ENCODE measurements around the gene IRF2. TPM values are rescaled to one million over a fixed set of nuclear protein-coding genes. Genes with fewer than 3 reads are reported as not detected.

Gene IRF2
- polyA plus RNA-seq, 1 donor from 2014 or later: 1.4 TPM

DNA sequence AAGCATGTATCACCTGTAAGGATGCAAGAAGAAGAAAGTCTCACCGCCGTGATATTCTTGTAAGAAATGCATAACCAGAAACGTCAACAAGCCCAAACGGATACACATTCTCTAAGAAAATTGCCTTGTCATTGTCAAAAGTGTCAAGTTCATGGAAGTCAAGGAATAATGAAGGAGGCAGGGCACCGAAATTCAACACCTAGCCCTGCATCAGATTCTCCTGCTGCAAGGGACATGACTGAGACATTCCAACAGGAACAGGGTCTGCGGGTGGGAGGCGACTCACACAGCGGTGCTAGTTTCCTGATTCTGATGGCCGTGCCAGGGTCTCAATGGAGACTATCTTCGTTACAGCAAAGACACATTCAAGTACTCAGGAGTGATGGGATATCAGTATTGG, 26.7 kb downstream of the IRF2 start:
- no peak overlapping the region for H3K4me2 ChIP-seq (ENCODE audit: low read length)

DNA sequence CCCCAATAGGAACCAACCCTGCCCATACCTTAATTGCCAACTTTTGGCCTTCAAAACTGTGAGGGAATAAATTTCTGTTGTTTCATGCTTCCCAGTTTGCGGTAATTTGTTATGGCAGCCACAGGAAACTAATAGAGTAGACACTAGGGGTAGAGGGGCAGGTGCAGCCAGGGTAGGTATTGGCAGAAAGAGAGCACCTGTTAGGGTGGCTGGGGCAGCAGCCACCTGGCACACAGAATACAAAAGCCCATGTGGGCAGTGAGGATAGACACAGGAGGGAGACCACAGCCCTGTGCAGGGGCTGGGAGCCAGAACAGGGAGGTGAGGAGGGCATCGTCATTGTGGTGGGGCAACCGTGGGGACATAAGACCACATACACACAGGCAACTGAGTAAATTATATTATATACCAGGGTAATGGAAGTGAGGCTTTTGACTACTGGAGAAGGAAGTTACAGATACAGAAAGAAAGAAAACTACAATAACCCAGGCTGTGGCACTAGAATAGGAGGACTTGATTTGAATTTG, 28.2 kb downstream of the IRF2 start:
- no peak for TF ChIP-seq MXI1 (conservative IDR thresholded peaks at IDR 0.05; ENCODE audit: poor library complexity, severe bottlenecking)
- TF ChIP-seq, protein P1, sequence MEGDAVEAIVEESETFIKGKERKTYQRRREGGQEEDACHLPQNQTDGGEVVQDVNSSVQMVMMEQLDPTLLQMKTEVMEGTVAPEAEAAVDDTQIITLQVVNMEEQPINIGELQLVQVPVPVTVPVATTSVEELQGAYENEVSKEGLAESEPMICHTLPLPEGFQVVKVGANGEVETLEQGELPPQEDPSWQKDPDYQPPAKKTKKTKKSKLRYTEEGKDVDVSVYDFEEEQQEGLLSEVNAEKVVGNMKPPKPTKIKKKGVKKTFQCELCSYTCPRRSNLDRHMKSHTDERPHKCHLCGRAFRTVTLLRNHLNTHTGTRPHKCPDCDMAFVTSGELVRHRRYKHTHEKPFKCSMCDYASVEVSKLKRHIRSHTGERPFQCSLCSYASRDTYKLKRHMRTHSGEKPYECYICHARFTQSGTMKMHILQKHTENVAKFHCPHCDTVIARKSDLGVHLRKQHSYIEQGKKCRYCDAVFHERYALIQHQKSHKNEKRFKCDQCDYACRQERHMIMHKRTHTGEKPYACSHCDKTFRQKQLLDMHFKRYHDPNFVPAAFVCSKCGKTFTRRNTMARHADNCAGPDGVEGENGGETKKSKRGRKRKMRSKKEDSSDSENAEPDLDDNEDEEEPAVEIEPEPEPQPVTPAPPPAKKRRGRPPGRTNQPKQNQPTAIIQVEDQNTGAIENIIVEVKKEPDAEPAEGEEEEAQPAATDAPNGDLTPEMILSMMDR (IDR thresholded peaks at IDR 0.05; ENCODE audit: poor library complexity, severe bottlenecking): no peak
- Histone ChIP-seq H3K27ac (ENCODE audit: low read length) (no peak overlapping the region), H3K79me2 (replicated peaks; ENCODE audit: insufficient read depth, low read length) (no peaks in the 10 kb centered on the region)

More for the DNA sequence above, 26.7 kb downstream of the IRF2 start:
- H2AFZ ChIP-seq (ENCODE audit: low read depth, low read length): no peak overlapping the region
- H3K27ac ChIP-seq (ENCODE audit: low read length): no peak overlapping the region
- no peak overlapping the region for H3K9ac ChIP-seq (ENCODE audit: low read length)
- no peaks in the 10 kb centered on the region for H3F3A ChIP-seq (ENCODE audit: insufficient read depth, low read length, poor library complexity, severe bottlenecking)
- H3K9me3 ChIP-seq (ENCODE audit: low read length): no peaks in the 10 kb centered on the region
- H3K27me3 ChIP-seq (ENCODE audit: insufficient read depth, low read depth, low read length): no peaks in the 10 kb centered on the region
- no peaks in the 10 kb centered on the region for H3K79me2 ChIP-seq (replicated peaks; ENCODE audit: insufficient read depth, low read length)
- H3K36me3 ChIP-seq (ENCODE audit: insufficient read depth, low read length): no peaks in the 10 kb centered on the region
- H3K9me2 ChIP-seq (ENCODE audit: insufficient read depth, low read length): no peaks in the 10 kb centered on the region
- H3K4me3 ChIP-seq (ENCODE audit: low read length): no peak overlapping the region
- no peak for TF ChIP-seq SMC3 (conservative IDR thresholded peaks at IDR 0.05; ENCODE audit: poor library complexity)
- no peak for TF ChIP-seq MXI1 (conservative IDR thresholded peaks at IDR 0.05; ENCODE audit: poor library complexity, severe bottlenecking)
- no peak for TF ChIP-seq EZH2 (IDR thresholded peaks at IDR 0.05; ENCODE audit: borderline replicate concordance, insufficient read depth, low read length, poor library complexity, severe bottlenecking)
- no peaks in the 10 kb centered on the region for H4K20me1 ChIP-seq (ENCODE audit: insufficient read depth)

DNA sequence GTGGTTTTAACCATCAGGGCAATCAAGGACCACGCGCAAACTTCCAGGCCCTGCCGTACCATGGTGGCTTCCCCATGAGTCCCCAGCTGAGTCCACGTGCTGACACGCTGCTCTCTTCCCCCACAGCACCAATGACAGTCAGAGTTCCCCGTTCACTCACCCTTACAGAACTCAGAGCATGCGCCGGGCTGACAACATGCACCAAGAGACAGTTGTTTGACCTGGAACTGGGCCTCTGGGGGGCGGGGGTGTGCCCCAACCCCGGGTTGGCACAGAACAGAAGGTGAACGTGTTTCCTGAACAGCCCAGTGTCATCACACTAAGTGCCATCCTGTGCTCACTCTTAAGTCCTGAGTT, 29.4 kb downstream of the IRF2 start:
- Histone ChIP-seq H4K20me1 (ENCODE audit: insufficient read depth) (no peaks in the 10 kb centered on the region), H3K79me2 (replicated peaks; ENCODE audit: insufficient read depth, low read length) (no peaks in the 10 kb centered on the region), H3F3A (ENCODE audit: insufficient read depth, low read length, poor library complexity, severe bottlenecking) (no peaks in the 10 kb centered on the region), H2AFZ (ENCODE audit: low read depth, low read length) (no peak overlapping the region), H3K36me3 (ENCODE audit: insufficient read depth, low read length) (no peaks in the 10 kb centered on the region), H3K27me3 (ENCODE audit: insufficient read depth, low read depth, low read length) (no peaks in the 10 kb centered on the region), H3K9ac (ENCODE audit: low read length) (no peak overlapping the region), H3K27ac (ENCODE audit: low read length) (no peak overlapping the region), H3K4me2 (ENCODE audit: low read length) (no peak overlapping the region), H3K4me3 (ENCODE audit: low read length) (no peak overlapping the region), H3K9me3 (ENCODE audit: low read length) (no peaks in the 10 kb centered on the region), H3K9me2 (ENCODE audit: insufficient read depth, low read length) (no peaks in the 10 kb centered on the region)
- TF ChIP-seq, protein P1 (IDR thresholded peaks at IDR 0.05; ENCODE audit: poor library complexity, severe bottlenecking): no peak
- TF ChIP-seq EP300 (conservative IDR thresholded peaks at IDR 0.05; ENCODE audit: poor library complexity, severe bottlenecking): no peak
- TF ChIP-seq, protein P2, sequence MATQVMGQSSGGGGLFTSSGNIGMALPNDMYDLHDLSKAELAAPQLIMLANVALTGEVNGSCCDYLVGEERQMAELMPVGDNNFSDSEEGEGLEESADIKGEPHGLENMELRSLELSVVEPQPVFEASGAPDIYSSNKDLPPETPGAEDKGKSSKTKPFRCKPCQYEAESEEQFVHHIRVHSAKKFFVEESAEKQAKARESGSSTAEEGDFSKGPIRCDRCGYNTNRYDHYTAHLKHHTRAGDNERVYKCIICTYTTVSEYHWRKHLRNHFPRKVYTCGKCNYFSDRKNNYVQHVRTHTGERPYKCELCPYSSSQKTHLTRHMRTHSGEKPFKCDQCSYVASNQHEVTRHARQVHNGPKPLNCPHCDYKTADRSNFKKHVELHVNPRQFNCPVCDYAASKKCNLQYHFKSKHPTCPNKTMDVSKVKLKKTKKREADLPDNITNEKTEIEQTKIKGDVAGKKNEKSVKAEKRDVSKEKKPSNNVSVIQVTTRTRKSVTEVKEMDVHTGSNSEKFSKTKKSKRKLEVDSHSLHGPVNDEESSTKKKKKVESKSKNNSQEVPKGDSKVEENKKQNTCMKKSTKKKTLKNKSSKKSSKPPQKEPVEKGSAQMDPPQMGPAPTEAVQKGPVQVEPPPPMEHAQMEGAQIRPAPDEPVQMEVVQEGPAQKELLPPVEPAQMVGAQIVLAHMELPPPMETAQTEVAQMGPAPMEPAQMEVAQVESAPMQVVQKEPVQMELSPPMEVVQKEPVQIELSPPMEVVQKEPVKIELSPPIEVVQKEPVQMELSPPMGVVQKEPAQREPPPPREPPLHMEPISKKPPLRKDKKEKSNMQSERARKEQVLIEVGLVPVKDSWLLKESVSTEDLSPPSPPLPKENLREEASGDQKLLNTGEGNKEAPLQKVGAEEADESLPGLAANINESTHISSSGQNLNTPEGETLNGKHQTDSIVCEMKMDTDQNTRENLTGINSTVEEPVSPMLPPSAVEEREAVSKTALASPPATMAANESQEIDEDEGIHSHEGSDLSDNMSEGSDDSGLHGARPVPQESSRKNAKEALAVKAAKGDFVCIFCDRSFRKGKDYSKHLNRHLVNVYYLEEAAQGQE (IDR thresholded peaks at IDR 0.05; ENCODE audit: borderline replicate concordance): no peak
- TF ChIP-seq POLR2AphosphoS5 (IDR thresholded peaks at IDR 0.05): no peak
- no peak for TF ChIP-seq TAF1 (IDR thresholded peaks at IDR 0.05; ENCODE audit: low read depth)
- no peak for TF ChIP-seq MXI1 (conservative IDR thresholded peaks at IDR 0.05; ENCODE audit: poor library complexity, severe bottlenecking)
- TF ChIP-seq RAD21 (conservative IDR thresholded peaks at IDR 0.05): no peak
- no peak for TF ChIP-seq EZH2 (IDR thresholded peaks at IDR 0.05; ENCODE audit: borderline replicate concordance, insufficient read depth, low read length, poor library complexity, severe bottlenecking)
- no peak for TF ChIP-seq SMC3 (conservative IDR thresholded peaks at IDR 0.05; ENCODE audit: poor library complexity)

More for the DNA sequence above, 28.2 kb downstream of the IRF2 start:
- no peaks in the 10 kb centered on the region for H3K36me3 ChIP-seq (ENCODE audit: insufficient read depth, low read length)
- no peaks in the 10 kb centered on the region for H4K20me1 ChIP-seq (ENCODE audit: insufficient read depth)
- no peak overlapping the region for H3K4me3 ChIP-seq (ENCODE audit: low read length)
- H3K4me2 ChIP-seq (ENCODE audit: low read length): no peak overlapping the region
- H2AFZ ChIP-seq (ENCODE audit: low read depth, low read length): no peak overlapping the region
- H3K27me3 ChIP-seq (ENCODE audit: insufficient read depth, low read depth, low read length): no peaks in the 10 kb centered on the region
- no peaks in the 10 kb centered on the region for H3K9me3 ChIP-seq (ENCODE audit: low read length)
- no peaks in the 10 kb centered on the region for H3F3A ChIP-seq (ENCODE audit: insufficient read depth, low read length, poor library complexity, severe bottlenecking)
- H3K9ac ChIP-seq (ENCODE audit: low read length): no peak overlapping the region
- no peaks in the 10 kb centered on the region for H3K9me2 ChIP-seq (ENCODE audit: insufficient read depth, low read length)
